MM.1S (cell line): ENCODE results near the gene ANKRD1.

Experiments
- DNase-seq: peaks from one replicate; pipeline ENCODE4 v3.0.0-alpha.2; 2015
- H2AFZ ChIP-seq: fragments of 300-600 bp; sonication (generic); 2 replicates; pipeline ENCODE4 v1.6.0; 2016; ENCODE audit warnings: antibody characterized with exemption, low read length
- H3F3A ChIP-seq: fragments of 300-600 bp; sonication (generic); 2 replicates; pipeline ENCODE4 v1.6.1; 2016; ENCODE audit warnings: mild to moderate bottlenecking, antibody characterized with exemption, low read length, moderate library complexity, mixed read lengths; ENCODE audit not compliant: insufficient read depth
- H3K27ac ChIP-seq: fragments of 300-600 bp; sonication (generic); 2 replicates; pipeline ENCODE4 v1.5.1; 2016; ENCODE audit warnings: mild to moderate bottlenecking, low read length
- H3K27me3 ChIP-seq: fragments of 300-600 bp; sonication (generic); replicated peaks from 2 replicates; pipeline ENCODE4 v1.6.0; 2016; ENCODE audit warnings: low read length; ENCODE audit not compliant: insufficient read depth
- H3K36me3 ChIP-seq: fragments of 300-600 bp; sonication (generic); replicated peaks from 2 replicates; pipeline ENCODE4 v1.6.1; 2016; ENCODE audit warnings: mild to moderate bottlenecking, low read length, mixed read lengths; ENCODE audit not compliant: insufficient read depth
- H3K4me1 ChIP-seq: fragments of 300-600 bp; sonication (generic); 2 replicates; pipeline ENCODE4 v1.6.1; 2016; ENCODE audit warnings: low read length, mixed read lengths
- H3K4me2 ChIP-seq: fragments of 300-600 bp; sonication (generic); 2 replicates; pipeline ENCODE4 v1.6.0; 2016; ENCODE audit warnings: low read depth, low read length
- H3K4me3 ChIP-seq: fragments of 300-600 bp; sonication (generic); 2 replicates; pipeline ENCODE4 v1.5.1; 2016; ENCODE audit warnings: low read length, mixed read lengths
- H3K79me2 ChIP-seq: fragments of 300-600 bp; sonication (generic); 2 replicates; pipeline ENCODE4 v1.6.1; 2016; ENCODE audit warnings: mixed run types, low read length, mixed read lengths
- H3K9ac ChIP-seq: fragments of 300-600 bp; sonication (generic); 2 replicates; pipeline ENCODE4 v1.6.1; 2016; ENCODE audit warnings: low read length, mixed read lengths
- H3K9me2 ChIP-seq: fragments of 300-600 bp; sonication (generic); replicated peaks from 2 replicates; pipeline ENCODE4 v1.6.1; 2016; ENCODE audit warnings: mild to moderate bottlenecking, low read length, mixed read lengths; ENCODE audit not compliant: insufficient read depth
- H3K9me3 ChIP-seq: fragments of 300-600 bp; sonication (generic); replicated peaks from 2 replicates; pipeline ENCODE4 v1.6.1; 2016; ENCODE audit warnings: mild to moderate bottlenecking, low read length, mixed read lengths; ENCODE audit not compliant: insufficient read depth
- H4K20me1 ChIP-seq: fragments of 300-600 bp; sonication (generic); 2 replicates; pipeline ENCODE4 v1.6.1; 2016; ENCODE audit warnings: mild to moderate bottlenecking, low read length, moderate library complexity, mixed read lengths; ENCODE audit not compliant: insufficient read depth
- EZH2 ChIP-seq: fragments of 300-600 bp; sonication (generic); optimal IDR thresholded peaks from 2 replicates; pipeline ENCODE3; 2017; ENCODE audit warnings: low read depth, mild to moderate bottlenecking, antibody characterized with exemption, low read length, mixed read lengths
- EZH2phosphoT487 ChIP-seq: fragments of 300-600 bp; sonication (generic); IDR thresholded peaks from 2 replicates; pipeline ENCODE4 v1.6.1; 2018; ENCODE audit warnings: antibody characterized with exemption, low read length
- TF ChIP-seq, protein P1 (sequence below): fragments of 300-600 bp; sonication (generic); IDR thresholded peaks from 2 replicates; pipeline ENCODE4 v1.5.1; 2016; ENCODE audit warnings: antibody characterized with exemption, low read length, mixed read lengths

The ANKRD1 gene

DNA sequence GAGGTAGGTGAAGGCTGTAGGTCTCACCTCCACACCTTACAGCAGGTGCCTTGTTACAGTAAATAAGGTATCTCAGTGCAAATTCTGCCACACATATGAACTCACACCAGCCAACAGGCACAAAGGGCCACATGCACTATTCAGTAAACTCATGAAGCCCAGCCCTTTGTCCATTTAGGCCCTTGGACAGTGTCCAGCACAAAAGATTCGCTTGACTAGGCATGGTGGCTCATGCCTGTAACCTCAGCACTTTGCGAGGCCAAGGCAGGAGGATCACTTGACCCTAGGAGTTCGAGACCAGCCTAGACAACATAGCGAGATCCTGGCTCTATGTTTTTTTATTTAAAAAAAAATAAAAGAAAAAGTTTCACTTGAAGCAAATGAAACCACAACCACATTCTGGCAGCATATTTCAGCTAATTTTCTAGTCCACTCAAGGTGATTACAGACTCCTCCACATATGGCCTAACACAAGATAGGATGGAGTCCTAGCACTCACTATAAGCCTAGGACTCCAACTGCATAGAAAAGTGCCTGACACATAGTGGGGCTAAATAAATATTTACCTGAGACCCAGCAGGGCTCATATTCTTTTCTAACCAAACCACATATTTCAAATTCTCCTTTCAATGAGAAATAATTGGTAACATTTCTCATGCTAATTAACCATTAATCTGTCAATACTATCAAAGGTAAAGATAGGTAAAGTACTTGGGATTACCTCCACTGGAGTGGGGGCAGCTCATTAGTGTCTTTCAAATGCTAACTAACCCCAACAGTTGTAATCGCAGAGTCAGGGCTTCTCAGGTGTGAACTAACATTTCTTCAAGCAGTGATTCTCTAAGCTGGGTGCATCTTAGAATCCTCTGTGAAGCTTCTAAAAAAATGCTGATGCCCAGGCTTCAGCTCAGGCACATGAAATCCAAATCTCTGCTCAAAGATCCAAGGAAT lies 4.5 kb upstream of the ANKRD1 start:
- H3K4me2 ChIP-seq: no peak overlapping the region
- no peak overlapping the region for H3K9ac ChIP-seq
- H3K27me3 ChIP-seq: no peaks in the 10 kb centered on the region
- no peaks in the 10 kb centered on the region for H3K79me2 ChIP-seq
- no peak overlapping the region for H3K27ac ChIP-seq
- no peaks in the 10 kb centered on the region for H4K20me1 ChIP-seq
- DNase-seq: no peak
- H3K9me2 ChIP-seq: no peaks in the 10 kb centered on the region
- H3K36me3 ChIP-seq: no peaks in the 10 kb centered on the region
- H3K9me3 ChIP-seq: no peaks in the 10 kb centered on the region
- H3K4me1 ChIP-seq: no peaks in the 10 kb centered on the region
- no peak overlapping the region for H2AFZ ChIP-seq
- no peak overlapping the region for H3K4me3 ChIP-seq
- TF ChIP-seq, protein P1, sequence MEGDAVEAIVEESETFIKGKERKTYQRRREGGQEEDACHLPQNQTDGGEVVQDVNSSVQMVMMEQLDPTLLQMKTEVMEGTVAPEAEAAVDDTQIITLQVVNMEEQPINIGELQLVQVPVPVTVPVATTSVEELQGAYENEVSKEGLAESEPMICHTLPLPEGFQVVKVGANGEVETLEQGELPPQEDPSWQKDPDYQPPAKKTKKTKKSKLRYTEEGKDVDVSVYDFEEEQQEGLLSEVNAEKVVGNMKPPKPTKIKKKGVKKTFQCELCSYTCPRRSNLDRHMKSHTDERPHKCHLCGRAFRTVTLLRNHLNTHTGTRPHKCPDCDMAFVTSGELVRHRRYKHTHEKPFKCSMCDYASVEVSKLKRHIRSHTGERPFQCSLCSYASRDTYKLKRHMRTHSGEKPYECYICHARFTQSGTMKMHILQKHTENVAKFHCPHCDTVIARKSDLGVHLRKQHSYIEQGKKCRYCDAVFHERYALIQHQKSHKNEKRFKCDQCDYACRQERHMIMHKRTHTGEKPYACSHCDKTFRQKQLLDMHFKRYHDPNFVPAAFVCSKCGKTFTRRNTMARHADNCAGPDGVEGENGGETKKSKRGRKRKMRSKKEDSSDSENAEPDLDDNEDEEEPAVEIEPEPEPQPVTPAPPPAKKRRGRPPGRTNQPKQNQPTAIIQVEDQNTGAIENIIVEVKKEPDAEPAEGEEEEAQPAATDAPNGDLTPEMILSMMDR: no peak
- TF ChIP-seq EZH2 (no peak), EZH2phosphoT487 (no peak)
- H3F3A ChIP-seq: no peaks in the 10 kb centered on the region

DNA sequence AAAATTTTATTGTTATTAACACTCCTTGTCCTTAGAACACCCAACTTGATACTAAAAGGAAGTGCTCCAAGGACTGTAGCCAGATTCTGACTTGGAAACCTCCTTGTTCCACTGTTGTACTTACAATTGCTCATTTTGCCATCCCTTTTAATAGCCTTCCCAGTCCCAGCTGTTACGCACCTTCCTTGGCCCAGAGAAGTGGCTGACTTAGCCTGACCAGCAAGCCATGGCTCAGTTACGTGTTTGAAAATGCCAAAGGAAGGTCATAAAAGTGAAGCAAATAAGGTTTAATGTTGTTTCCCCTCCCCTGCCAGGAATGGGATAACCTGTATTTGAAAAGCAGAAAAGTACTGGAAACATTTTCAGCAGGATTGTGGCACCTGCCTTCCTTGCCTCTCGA lies 3.7 kb upstream of the ANKRD1 start:
- H3K9ac ChIP-seq: no peak overlapping the region
- TF ChIP-seq, protein P1: no peak
- no peak for TF ChIP-seq EZH2
- TF ChIP-seq EZH2phosphoT487: no peak
- no peak overlapping the region for H3K4me2 ChIP-seq
- H3K27me3 ChIP-seq: no peaks in the 10 kb centered on the region
- H3K9me3 ChIP-seq: no peaks in the 10 kb centered on the region
- H4K20me1 ChIP-seq: no peaks in the 10 kb centered on the region
- DNase-seq: no peak
- H3F3A ChIP-seq: no peaks in the 10 kb centered on the region
- H3K27ac ChIP-seq: no peak overlapping the region
- H3K9me2 ChIP-seq: no peaks in the 10 kb centered on the region
- H2AFZ ChIP-seq: no peak overlapping the region
- no peaks in the 10 kb centered on the region for H3K79me2 ChIP-seq
- H3K4me1 ChIP-seq: no peaks in the 10 kb centered on the region
- H3K4me3 ChIP-seq: no peak overlapping the region
- H3K36me3 ChIP-seq: no peaks in the 10 kb centered on the region

DNA sequence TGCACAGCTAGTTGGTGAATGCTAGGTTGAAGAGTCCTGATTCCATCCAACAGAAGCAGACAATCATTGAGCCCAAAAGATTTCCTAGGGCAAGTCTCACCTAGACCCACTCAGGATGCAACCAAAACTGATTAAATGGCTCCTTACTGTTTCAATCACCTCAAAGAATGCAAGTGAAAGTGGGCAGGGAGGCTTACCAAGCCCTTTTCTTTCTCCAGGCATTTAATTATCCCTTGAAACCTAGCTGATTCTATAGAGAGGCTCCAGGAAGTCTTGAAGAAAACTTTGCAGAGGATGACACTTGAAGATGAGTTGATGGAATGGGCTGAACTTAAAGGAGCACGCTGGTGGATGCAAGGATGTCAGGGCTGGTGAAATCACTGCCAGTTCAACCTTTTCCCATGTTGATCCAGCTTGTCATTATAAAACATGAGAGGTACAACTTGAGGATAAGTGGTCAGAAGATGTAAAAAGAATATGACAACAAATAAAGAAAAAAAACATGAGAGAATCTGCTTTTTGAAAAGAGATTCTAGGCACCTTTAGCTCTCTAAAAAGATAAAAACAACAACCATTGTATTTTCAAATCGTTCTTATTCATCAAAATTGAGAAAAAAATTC lies 2.3 kb upstream of the ANKRD1 start:
- no peaks in the 10 kb centered on the region for H3K9me3 ChIP-seq
- no peaks in the 10 kb centered on the region for H4K20me1 ChIP-seq
- no peak overlapping the region for H3K9ac ChIP-seq
- no peaks in the 10 kb centered on the region for H3K27me3 ChIP-seq
- no peak for DNase-seq
- no peak overlapping the region for H3K4me3 ChIP-seq
- no peaks in the 10 kb centered on the region for H3K79me2 ChIP-seq
- TF ChIP-seq, protein P1: no peak
- TF ChIP-seq EZH2phosphoT487 (no peak), EZH2 (no peak)
- H3K27ac ChIP-seq: no peak overlapping the region
- no peak overlapping the region for H2AFZ ChIP-seq
- no peak overlapping the region for H3K4me2 ChIP-seq
- H3K4me1 ChIP-seq: no peaks in the 10 kb centered on the region
- H3F3A ChIP-seq: no peaks in the 10 kb centered on the region
- no peaks in the 10 kb centered on the region for H3K36me3 ChIP-seq
- no peaks in the 10 kb centered on the region for H3K9me2 ChIP-seq
